ENCODE data around the gene STUB1.

DNA sequence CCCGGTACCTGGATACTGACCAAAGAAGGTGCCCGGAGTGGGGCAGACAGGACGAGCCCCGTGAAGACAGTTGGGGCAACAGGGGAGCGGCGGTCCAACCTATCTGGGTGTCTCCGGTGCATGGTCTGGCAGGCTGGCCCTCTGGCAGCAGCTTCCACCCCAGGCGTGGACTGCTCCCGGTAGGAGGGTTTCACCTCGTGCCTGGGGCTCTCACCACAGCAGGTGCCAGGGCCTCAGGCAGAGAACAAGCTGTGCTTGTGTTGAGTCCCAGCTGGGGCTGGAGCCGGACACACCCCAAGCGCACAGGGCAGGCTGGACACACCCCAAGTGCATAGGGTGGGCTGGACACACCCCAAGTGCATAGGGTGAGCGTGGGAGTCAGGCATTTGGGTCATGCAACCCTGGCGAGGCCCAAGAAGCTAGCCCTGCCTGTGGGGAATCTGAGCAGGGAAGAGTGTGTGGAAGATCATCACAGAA is 26.9 kb downstream of the STUB1 start:
- TF ChIP-seq, protein P1, sequence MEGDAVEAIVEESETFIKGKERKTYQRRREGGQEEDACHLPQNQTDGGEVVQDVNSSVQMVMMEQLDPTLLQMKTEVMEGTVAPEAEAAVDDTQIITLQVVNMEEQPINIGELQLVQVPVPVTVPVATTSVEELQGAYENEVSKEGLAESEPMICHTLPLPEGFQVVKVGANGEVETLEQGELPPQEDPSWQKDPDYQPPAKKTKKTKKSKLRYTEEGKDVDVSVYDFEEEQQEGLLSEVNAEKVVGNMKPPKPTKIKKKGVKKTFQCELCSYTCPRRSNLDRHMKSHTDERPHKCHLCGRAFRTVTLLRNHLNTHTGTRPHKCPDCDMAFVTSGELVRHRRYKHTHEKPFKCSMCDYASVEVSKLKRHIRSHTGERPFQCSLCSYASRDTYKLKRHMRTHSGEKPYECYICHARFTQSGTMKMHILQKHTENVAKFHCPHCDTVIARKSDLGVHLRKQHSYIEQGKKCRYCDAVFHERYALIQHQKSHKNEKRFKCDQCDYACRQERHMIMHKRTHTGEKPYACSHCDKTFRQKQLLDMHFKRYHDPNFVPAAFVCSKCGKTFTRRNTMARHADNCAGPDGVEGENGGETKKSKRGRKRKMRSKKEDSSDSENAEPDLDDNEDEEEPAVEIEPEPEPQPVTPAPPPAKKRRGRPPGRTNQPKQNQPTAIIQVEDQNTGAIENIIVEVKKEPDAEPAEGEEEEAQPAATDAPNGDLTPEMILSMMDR (IDR thresholded peaks at IDR 0.05) = no peak
- TF ChIP-seq POLR2A (IDR thresholded peaks at IDR 0.05) = no peak

All from adrenal gland (tissue), 5 donors.